Thoracic aorta (tissue), 2 donors: ENCODE measurements around the gene LRP1-AS. TPM values are rescaled to one million over a fixed set of nuclear protein-coding genes. Genes with fewer than 3 reads are reported as not detected.

Source experiments
- ATAC-seq: fragments of 150-250 bp; one replicate; pipeline ENCODE4 v1.8.0; 2017; ENCODE audit warnings: low read depth; ENCODE audit not compliant: insufficient number of reproducible peaks, low FRiP score
- DNase-seq: peaks from one replicate; pipeline ENCODE4 v3.0.0-alpha.2; 2020; ENCODE audit warnings: low spot score
- H3K27ac ChIP-seq, 2 donors: fragments of 200-600 bp; sonication (generic); 1 replicate in 1 of 2; 2 replicates in 1 of 2; pipeline ENCODE4 v1.5.1; 2016; ENCODE audit warnings: mild to moderate bottlenecking in 2 of 2, moderate library complexity in 2 of 2
- H3K27me3 ChIP-seq: fragments of 200-600 bp; sonication (generic); replicated peaks from 2 replicates; pipeline ENCODE4 v1.6.0; 2016; ENCODE audit warnings: mild to moderate bottlenecking; ENCODE audit not compliant: insufficient read depth
- H3K36me3 ChIP-seq: fragments of 200-600 bp; sonication (generic); one replicate; pipeline ENCODE4 v1.5.1; 2016
- H3K4me1 ChIP-seq, 2 donors: fragments of 200-600 bp; sonication (generic); 1 replicate in 1 of 2; 2 replicates in 1 of 2; pipeline versions ENCODE4 v1.5.1 to v1.6.0; 2016; ENCODE audit warnings: low read depth in 2 of 2, mild to moderate bottlenecking in 1 of 2; ENCODE audit not compliant: control insufficient read depth in 1 of 2
- H3K4me3 ChIP-seq: fragments of 200-600 bp; sonication (generic); 2 replicates; pipeline ENCODE4 v1.5.1; 2016; ENCODE audit warnings: mild to moderate bottlenecking
- H3K9me3 ChIP-seq: fragments of 200-600 bp; sonication (generic); 2 replicates; pipeline ENCODE4 v1.5.1; 2016
- total RNA-seq, 2 donors: library from RNA; depleted of rRNA; stranded (reverse); fragments of >200 nt; gene quantifications; one replicate each; pipeline versions ENCODE4 v1.1.0 to v1.2.3, GENCODE V29; 2016
- TF ChIP-seq, protein P1 (sequence below): fragments of 200-600 bp; sonication (generic); IDR thresholded peaks from one replicate; pipeline ENCODE4 v1.5.1; 2019; ENCODE audit warnings: antibody characterized with exemption

The LRP1-AS gene
- total RNA-seq, 2 donors from 2014 or later = not detected

DNA sequence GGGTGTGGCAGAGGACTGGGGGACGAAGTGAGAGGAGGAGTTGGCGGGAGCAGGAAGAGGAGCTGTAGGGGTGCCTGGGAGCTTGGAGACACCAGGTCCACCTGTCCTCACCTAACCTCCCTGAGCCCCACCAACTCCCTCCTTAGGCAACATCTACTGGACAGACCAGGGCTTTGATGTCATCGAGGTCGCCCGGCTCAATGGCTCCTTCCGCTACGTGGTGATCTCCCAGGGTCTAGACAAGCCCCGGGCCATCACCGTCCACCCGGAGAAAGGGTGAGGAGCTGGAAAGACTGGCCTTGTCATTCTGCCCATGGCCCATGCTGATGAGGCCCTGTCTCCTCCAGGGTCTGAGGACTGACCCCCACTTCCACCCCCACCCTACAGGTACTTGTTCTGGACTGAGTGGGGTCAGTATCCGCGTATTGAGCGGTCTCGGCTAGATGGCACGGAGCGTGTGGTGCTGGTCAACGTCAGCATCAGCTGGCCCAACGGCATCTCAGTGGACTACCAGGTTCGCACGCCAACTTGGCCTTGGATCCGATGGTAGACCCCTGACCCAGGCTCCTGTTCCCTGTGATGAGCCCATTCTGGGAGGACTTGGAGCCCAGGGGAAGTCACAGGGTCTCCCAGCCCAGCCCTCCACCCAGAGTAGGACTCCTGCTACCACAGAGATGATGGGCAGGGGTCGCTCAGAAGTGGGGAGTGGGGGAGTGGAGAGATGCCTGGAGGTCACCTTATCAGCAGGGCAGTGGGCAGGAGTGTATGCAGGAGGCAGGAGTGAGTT lies 36.7 kb upstream of the LRP1-AS start:
- Histone ChIP-seq H3K4me1 (no peaks in the 10 kb centered on the region), H3K27me3 (no peaks in the 10 kb centered on the region), H3K36me3 (peaks cover 80% of the 10 kb centered on the region), H3K4me3 (no peak overlapping the region), H3K9me3 (no peaks in the 10 kb centered on the region), H3K27ac (no peak overlapping the region)
- ATAC-seq = no peak
- DNase-seq = no peak
- TF ChIP-seq, protein P1, sequence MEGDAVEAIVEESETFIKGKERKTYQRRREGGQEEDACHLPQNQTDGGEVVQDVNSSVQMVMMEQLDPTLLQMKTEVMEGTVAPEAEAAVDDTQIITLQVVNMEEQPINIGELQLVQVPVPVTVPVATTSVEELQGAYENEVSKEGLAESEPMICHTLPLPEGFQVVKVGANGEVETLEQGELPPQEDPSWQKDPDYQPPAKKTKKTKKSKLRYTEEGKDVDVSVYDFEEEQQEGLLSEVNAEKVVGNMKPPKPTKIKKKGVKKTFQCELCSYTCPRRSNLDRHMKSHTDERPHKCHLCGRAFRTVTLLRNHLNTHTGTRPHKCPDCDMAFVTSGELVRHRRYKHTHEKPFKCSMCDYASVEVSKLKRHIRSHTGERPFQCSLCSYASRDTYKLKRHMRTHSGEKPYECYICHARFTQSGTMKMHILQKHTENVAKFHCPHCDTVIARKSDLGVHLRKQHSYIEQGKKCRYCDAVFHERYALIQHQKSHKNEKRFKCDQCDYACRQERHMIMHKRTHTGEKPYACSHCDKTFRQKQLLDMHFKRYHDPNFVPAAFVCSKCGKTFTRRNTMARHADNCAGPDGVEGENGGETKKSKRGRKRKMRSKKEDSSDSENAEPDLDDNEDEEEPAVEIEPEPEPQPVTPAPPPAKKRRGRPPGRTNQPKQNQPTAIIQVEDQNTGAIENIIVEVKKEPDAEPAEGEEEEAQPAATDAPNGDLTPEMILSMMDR = no peak

DNA sequence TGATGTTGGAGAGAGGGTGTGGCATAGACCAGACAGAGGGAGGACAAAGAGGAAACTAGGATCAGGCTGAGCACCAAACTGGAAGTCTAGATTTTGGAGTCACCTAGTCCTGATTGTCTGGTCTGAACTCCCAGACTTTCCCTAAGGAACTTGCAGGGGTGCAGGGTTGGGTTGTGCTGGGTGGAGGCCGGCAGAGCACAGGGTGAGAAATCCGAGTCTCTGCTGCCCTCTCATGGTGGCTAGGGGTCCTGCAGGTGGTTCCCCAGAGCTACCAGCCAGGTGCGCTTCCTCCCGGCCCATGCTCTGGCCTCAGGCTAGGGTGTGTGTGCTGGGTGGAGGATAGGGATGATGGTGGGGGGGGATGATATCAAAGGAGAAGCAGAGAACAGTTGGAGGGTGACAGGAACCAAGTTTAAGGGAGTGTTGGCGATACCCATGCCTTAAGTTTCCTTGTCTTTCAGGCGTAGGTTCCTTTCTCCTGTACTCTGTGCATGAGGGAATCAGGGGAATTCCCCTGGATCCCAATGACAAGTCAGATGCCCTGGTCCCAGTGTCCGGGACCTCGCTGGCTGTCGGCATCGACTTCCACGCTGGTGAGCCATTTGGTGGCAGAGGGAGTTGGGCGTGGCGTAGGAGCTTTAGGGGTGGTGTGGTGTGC lies 35.6 kb upstream of the LRP1-AS start:
- DNase-seq = no peak
- Histone ChIP-seq H3K4me1 (no peaks in the 10 kb centered on the region), H3K27ac (no peak overlapping the region), H3K36me3 (peaks cover 84% of the 10 kb centered on the region), H3K9me3 (no peaks in the 10 kb centered on the region), H3K27me3 (no peaks in the 10 kb centered on the region), H3K4me3 (no peak overlapping the region)
- TF ChIP-seq, protein P1 = peak; percentile 87
- peak; percentile 38 for ATAC-seq

DNA sequence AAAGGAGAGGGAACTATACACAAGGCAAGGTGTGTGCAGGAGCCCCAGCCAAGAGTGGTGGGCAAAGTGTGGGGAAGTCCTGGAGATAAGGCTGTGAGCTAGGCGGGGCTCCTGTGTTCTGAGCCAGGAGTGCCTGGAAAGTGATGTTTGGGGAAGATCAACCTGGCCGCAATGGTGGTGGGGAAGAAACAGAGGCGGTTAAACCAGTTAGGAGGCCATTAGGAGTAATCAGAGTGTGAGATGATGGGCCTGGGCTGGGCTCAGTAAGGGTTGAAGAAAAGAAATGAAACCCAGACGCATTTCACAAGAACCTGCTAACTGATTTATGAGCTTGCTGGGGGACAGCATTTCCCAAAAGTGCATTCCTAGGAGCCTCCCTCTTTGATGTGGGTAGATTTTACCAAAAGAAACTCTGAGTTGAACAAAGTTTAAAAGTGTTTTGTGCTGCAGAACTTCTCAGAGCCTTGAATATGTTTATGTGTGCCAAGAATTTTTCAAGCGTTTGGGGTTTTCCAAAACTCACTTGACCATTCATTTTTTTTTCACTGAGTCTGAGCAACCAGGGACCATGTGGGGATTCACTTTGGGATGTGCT lies 34.2 kb upstream of the LRP1-AS start:
- TF ChIP-seq, protein P1 = no peak

DNA sequence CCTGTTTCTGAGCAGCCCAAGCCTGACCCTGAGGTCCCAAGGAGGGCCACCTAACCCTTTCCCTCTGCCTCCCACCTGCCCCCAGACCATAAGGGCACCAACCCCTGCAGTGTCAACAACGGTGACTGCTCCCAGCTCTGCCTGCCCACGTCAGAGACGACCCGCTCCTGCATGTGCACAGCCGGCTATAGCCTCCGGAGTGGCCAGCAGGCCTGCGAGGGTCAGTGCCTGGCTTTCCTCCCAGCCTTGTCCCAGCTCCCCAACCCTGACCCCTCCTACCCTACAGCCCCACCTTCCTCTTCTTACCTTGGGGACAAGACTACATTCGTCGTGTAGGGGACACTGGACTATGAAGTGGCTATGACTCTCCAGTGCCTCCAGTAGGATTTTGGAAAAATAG lies 33.7 kb upstream of the LRP1-AS start:
- TF ChIP-seq, protein P1 = no peak
- Histone ChIP-seq H3K4me1 (no peaks in the 10 kb centered on the region), H3K36me3 (peaks cover 84% of the 10 kb centered on the region), H3K27me3 (no peaks in the 10 kb centered on the region), H3K9me3 (no peaks in the 10 kb centered on the region), H3K27ac (no peak overlapping the region), H3K4me3 (no peak overlapping the region)
- no peak for ATAC-seq
- no peak for DNase-seq

More for the DNA sequence above, 34.2 kb upstream of the LRP1-AS start:
- no peaks in the 10 kb centered on the region for H3K27me3 ChIP-seq
- H3K36me3 ChIP-seq = peaks cover 84% of the 10 kb centered on the region
- H3K27ac ChIP-seq = no peak overlapping the region
- ATAC-seq (no peak), DNase-seq (no peak)
- no peaks in the 10 kb centered on the region for H3K4me1 ChIP-seq
- no peaks in the 10 kb centered on the region for H3K9me3 ChIP-seq
- no peak overlapping the region for H3K4me3 ChIP-seq

DNA sequence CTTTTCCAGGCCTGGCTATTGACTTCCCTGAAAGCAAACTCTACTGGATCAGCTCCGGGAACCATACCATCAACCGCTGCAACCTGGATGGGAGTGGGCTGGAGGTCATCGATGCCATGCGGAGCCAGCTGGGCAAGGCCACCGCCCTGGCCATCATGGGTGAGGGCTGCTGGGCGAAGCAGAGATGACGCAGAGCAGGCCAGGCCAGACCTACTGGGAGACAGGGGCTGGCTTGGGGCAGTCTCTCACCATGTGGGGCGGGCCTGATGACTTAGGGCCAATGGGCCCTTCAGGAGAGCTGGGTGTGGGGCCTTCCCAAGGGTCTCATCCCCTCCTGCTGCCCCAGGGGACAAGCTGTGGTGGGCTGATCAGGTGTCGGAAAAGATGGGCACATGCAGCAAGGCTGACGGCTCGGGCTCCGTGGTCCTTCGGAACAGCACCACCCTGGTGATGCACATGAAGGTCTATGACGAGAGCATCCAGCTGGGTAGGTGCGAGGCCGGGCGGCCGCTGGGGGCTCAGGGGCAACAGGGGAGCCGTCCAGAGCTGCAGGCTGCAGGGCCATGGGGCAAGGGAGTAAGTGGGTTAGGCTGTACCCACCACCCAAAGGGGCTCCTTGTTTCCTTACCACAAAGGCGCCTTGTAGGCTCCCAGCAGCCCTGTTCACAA lies 33.0 kb upstream of the LRP1-AS start:
- no peak overlapping the region for H3K27ac ChIP-seq
- H3K4me3 ChIP-seq = no peak overlapping the region
- TF ChIP-seq, protein P1 = no peak
- H3K4me1 ChIP-seq = peaks cover 0 to 3% of the 10 kb centered on the region in 2 donors
- no peaks in the 10 kb centered on the region for H3K9me3 ChIP-seq
- no peak for ATAC-seq
- DNase-seq = no peak
- peaks cover 80% of the 10 kb centered on the region for H3K36me3 ChIP-seq
- H3K27me3 ChIP-seq = no peaks in the 10 kb centered on the region
